ENCODE results near the gene RAMP1. TPM values are rescaled to one million over a fixed set of nuclear protein-coding genes. Genes with fewer than 3 reads are reported as not detected.

The RAMP1 gene
- total RNA-seq, 4 donors from 2014 or later, result 1.5 to 5.6 (median 2.9) TPM; not detected in 1

DNA sequence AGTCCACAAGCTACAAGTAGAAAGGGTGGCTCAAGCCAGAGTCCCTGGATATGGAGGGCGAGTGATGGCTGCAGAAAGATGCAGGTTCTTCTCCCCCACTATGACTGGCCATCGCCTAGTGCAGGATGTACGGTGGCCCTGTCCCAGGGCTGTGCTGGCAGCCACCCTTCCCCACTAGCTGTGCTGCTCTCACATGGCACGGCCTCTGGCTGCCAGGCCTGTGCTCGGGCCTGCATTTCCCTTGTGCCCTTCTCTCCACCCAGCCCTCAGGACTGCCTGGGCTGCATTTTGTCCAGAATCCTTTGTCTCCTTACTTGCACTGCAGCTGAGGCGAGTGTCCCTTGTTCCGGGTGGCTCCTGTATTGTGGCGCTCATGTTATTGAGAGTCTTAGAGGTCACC, 1.6 kb upstream of the RAMP1 start:
- TF ChIP-seq CTCF (IDR thresholded peaks at IDR 0.05; ENCODE audit: low read depth), result no peak

- no peak for TF ChIP-seq CTCF (IDR thresholded peaks at IDR 0.05; ENCODE audit: low read depth)
Measured at GRCh38 chr2:237858294-237859081, 935 bp upstream of the RAMP1 start.

- no peak for TF ChIP-seq CTCF (IDR thresholded peaks at IDR 0.05; ENCODE audit: low read depth)
Measured at GRCh38 chr2:237859082-237859433, 365 bp upstream of the RAMP1 start.

GRCh38 chr2:237860273-237860935, 981 bp downstream of the RAMP1 start:
- TF ChIP-seq CTCF (IDR thresholded peaks at IDR 0.05; ENCODE audit: low read depth), result no peak

- TF ChIP-seq CTCF (IDR thresholded peaks at IDR 0.05; ENCODE audit: low read depth), result no peak
Measured at GRCh38 chr2:237861875-237862527, 2.6 kb downstream of the RAMP1 start.

DNA sequence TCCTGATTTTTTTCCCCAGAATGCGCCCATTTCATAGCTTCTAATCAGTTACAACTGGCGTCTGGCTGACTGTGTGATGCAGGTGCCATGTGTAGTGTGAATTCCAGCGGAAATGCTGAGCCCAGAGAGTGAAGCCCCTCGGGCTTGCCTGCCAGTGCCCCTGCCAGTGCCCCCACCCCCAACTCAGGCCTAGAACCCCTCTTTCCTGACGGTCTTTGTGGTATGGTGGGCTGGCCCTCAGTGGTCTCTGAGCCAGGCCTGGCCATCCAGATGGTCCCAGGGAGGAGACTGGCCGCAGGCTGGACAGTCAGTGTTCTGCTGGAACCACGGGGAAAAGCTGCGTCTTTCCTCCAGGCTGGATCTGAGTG, 3.1 kb downstream of the RAMP1 start:
- no peak for TF ChIP-seq CTCF (IDR thresholded peaks at IDR 0.05; ENCODE audit: low read depth)

DNA sequence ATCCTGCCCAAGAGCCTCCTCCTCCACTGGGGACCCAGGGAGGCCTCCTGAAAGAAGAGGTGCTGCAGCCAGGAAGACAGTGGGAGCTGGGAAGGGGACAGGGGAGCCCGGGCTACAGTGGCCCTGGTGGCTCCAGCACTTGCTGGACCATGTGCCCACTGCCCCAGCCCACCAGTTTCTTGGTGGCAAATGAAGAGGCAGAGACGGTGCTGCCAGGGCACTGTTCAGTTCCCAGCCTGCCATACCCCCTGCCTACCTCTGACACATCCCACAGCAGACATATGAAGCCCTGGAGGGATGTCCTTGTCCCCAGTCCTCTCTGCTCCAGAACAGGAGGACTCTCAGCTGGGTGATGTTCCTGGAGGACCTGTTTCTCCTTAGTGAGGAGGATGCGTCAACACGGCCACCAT, 3.7 kb downstream of the RAMP1 start:
- no peak for TF ChIP-seq CTCF (IDR thresholded peaks at IDR 0.05; ENCODE audit: low read depth)

Measured in subcutaneous adipose tissue (tissue), 4 donors.